SK-MEL-5 (cell line): ENCODE data around the gene RPN2. TPM values are rescaled to one million over a fixed set of nuclear protein-coding genes. Genes with fewer than 3 reads are reported as not detected.
A peak's percentile ranks its signal among the peaks of the same experiment; 100 is the strongest.

Experiments used
- DNase-seq: peaks from one replicate; pipeline ENCODE4 v3.0.0-alpha.2; 2016; ENCODE audit warnings: low read depth, low spot score
- in situ Hi-C: cut with HindIII; loops from 2 replicates; pipeline ENCODE4 v1.10.0; 2016; ENCODE audit warnings: low sequenced_read_pairs, high pct_unique_total_duplicates, low pct_unique_long_range_greater_than_20kb
- total RNA-seq: library from RNA; depleted of rRNA; stranded (reverse); fragments of >200 nt; shearing (Covaris generic); gene quantifications from 2 replicates; pipeline ENCODE4 v1.2.3, GENCODE V29; 2014

RPN2 gene
- total RNA-seq, 1 experiment from 2014 or later = 702 TPM

DNA sequence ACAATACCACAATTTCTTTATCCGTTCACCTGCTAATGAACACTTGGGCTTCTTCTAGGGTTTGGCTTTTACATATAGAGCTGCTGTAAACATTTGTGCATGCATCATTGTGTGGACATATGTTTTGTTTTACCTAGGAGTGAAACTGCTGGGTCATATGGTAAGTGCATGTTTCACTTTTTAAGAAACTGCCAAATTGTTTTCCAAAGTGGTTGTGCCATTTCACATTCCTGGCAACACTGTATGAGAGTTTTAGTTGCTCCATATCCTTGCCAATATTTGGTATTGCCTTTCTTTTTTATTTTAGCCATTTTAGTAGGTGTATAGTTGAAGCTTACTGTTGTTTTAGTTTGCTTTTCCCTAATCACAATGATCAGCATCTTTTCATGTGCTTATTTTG lies 14.1 kb upstream of the RPN2 start:
- in situ Hi-C loops = no loop called here
- DNase-seq = no peak

DNA sequence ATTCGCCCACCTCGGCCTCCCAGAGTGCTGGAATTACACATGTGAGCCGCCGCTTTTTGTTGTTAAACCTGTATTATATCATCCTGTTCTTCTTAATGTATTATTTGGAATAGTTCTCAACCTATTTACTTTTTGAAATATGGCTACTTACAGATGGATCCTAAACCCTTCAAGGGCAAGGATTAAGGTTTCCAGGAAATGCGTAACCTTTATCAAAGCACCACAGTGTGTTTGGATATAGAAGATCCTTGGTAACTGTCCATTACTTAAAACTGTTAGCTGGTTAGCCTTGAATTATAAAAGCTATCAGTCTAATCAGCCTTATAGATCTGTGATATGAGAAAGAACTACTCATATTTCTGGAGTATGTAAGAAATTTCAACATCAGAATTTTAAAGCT lies 12.3 kb upstream of the RPN2 start:
- no peak for DNase-seq
- in situ Hi-C loops = no loop called here

DNA sequence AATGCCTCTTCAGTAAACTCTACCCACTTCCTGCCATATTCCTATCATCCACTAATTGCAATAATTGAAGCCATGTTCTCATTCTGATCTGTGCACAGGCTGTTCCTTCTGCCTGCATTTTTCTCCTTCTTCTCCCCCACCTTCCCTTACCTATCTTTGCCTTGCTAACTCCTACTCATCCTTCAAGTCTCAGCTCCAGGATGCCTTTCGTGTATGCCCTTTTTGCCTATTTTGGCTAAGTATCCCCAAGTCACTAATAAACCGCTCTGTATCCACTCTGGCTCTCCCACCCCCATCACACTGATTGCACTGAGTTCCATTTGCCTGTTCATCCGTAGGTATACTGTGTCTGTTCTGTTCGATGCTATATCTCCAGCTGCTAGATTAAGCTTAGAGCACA lies 6.3 kb upstream of the RPN2 start:
- in situ Hi-C loops = no loop called here

DNA sequence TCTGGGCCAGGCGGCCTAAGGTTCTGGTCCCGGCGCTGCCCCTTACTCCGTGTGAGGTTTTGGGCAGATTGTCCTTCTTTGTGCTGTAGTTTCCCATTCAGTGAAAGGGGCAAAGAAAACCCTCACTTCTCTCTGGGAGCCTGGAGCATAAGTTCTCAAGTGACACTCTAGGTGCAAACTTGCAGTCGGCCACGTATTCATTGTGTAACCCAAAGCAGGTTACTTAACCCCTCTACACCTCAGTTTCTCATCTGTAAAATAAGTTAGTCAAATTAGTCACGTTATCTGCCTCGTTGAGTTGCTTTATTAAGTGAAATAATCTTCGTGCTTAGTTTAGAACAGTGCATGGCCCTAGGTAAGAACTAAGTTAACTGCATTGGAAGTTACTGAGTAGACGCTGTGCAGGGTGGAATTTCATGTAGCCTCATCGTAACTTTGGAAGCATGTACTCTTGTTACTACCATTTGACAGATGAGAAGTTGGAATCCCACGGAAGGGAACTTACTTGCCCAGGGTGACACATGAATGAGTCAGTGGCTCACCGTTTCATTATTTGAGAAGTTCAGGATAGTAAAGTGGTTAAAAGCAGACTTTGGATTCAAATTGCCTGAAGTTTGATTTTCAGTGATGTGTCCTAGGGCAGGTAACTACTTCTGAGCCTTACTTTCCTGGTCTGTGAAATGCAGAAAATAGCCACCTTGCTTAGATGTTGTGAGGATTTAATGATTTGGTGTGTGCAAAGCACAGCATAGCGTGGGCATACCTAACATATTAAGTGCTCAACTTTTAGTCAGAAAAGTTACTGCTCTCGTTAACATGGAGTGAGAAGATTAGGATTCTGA lies 774 bp downstream of the RPN2 start:
- in situ Hi-C loops = no loop called here
- peak; percentile 24 for DNase-seq

More for the DNA sequence above, 6.3 kb upstream of the RPN2 start:
- no peak for DNase-seq

DNA sequence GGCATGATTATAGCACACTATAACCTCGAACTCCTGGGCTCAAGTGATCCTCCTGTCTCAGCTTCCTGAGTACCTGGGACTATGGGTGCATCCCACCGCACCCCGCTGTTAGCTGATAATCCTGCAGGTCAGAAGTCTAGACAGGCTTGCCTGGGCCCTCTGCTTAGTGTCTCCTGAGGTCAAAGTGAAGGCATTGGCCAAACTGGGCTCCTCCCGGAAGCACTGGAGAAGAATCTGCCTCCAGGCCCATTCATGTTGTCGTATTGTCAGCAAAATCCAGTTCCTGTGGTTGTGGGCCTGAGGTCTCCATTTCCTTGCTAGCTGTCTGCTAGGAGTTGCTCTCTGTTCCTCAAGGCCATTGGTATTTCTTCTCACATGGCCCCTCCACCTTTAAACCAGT lies 6.6 kb downstream of the RPN2 start:
- in situ Hi-C loops = no loop called here

DNA sequence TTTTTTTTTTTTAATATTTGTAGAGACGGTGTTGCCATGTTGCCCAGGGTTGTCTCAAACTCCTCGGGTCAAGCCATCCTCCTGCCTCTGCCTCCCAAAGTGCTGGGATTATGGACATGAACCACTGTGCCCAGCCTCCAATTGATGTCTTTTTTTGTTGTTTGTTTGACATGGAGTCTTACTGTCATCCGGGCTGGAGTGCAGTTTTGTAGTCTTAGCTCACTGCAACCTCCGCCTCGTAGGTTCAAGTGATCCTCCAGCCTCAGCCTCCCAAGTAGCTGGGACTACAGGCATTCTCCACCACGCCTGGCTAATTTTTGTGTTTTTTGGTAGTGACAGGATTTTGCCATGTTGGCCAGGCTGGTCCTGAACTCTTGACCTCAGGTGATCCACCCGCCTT lies 9.7 kb downstream of the RPN2 start:
- in situ Hi-C loops = no loop called here
- DNase-seq = no peak

More for the DNA sequence above, 6.6 kb downstream of the RPN2 start:
- no peak for DNase-seq

DNA sequence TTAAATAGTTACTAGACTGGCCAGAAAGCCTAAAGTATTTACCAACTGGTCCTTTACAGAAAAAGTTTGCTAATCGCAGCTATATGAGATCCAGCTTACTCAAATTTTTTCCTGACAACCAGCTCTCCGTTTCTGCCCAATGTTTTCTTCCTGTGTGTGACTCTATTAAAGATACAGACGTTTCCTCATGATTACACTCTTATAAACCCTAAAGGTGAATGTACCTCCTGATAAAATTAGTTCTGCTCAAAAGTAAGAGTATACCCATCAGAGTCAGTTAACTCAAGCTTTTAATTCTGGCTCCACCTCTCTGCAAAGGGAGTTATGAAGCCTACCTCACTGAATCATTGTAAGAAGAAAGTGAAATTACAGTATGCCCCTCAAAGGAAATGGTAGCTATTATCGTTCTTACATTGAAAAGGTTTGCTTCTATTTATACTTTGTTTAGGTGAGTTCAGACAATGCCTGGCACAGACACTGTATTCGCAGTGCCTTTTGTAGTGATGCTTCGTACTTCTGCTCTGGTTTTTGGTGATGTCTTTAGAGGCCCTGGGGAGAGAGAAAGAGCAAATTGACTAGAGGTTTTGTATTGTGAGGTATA lies 10.4 kb downstream of the RPN2 start:
- DNase-seq = no peak
- in situ Hi-C loops = no loop called here

DNA sequence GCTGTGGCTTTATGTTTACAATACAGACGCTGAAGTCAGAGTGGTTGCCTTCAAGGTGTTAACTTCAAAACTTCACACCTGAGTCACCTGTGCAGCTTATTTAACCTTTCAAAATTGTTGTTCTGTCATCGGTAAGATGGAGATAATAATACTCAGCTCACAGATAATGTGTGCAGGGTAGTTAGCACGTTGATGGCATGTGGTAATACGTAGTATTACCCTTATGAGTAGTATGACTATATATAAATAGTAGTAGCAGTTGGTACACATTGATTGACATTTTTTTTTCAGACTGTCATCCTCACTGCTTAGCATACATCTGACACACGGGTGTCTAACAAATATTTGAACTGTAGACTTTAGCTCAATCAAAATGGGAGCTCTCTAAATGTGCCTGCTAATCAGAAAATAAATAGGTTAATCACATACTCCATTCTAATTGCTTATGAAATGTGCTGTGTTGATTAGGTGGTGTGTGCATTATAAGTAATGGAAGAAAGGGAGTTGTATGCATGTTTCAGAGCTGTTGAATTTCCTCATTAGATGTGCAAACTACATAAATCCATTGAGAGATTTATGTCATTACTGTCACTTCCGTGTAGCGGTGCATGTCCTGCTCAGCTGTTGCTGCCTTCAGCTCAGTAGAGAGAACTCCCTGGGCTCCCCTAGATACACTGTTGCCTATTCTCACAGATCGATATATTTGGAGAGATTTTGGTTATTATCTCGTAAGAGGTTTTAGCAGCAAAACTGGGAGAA lies 11.4 kb downstream of the RPN2 start:
- in situ Hi-C loops = no loop called here
- no peak for DNase-seq

DNA sequence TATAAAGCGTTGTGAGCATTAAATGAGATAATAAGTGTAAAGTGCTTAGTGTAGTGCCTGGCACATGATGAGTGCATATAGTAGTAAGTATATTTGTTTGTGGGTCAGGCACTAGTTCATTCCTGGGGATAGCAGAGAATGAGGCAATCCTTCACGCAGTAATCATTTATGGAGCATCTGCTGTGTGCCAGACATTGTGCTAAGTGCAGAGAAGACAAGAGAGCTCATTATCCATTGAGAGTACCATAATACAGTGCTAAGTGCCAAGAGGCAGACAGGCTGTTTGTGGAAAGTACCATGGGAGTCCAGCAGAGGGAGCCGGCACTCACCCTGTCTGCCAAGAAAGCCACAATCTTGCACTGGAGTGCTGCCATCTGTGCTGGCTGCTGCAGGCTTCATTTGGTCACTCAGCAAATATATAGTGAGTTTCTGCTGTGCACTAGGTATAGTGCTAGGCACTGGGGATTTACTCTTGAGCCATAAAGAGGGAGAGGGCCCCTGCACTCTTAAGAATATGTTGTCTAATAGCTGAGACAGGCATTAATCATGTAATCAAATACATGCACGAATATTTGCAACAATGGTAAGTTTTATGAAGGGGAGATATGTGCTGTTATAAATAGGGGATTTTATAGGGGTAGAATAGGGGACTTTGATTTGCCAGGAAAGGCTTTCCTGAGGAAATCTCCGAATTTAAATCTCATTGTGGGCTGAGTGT lies 13.2 kb downstream of the RPN2 start:
- in situ Hi-C loops = no loop called here
- DNase-seq = peak; percentile 98

DNA sequence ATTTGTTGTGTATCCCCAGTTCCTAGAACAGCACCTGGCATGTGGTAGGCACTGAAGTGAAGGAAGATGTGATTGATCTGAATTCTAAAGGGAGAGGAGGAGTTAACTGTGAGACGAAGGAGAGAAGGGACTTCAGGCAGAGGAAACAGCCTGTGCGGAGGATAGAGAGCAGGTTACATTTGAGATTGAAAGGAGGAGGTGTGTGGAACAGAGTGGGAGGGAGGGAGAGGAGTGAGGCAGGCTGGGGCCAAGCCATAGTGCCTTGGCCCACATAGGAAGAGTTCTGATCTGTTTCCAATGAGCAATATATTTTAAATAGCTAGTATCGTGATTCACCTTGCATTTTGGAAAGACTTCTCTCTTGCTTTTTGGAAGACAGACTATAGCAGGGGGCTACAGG lies 14.1 kb downstream of the RPN2 start:
- in situ Hi-C loops = no loop called here

DNA sequence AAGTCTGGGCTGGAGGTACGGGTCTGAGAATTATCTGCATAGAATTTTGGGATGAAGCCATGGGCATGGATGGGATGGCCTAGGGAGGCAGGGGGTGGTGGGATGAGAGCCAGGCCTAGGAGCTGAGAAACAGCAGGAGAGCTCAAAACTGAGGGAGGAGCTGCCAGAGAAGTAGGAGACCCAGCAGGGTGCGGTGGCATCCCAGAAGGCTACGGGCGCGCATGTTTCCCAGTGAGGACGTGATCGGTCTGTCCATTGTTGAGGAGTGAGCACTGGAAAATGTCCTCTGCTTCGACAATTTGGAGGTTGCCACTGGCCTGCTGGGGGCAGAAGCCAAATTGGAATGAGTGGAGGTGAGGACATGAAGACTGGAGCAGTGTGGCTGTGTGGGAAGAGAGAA lies 14.7 kb downstream of the RPN2 start:
- in situ Hi-C loops = no loop called here

More for the DNA sequence above, 14.1 kb downstream of the RPN2 start:
- no peak for DNase-seq

DNA sequence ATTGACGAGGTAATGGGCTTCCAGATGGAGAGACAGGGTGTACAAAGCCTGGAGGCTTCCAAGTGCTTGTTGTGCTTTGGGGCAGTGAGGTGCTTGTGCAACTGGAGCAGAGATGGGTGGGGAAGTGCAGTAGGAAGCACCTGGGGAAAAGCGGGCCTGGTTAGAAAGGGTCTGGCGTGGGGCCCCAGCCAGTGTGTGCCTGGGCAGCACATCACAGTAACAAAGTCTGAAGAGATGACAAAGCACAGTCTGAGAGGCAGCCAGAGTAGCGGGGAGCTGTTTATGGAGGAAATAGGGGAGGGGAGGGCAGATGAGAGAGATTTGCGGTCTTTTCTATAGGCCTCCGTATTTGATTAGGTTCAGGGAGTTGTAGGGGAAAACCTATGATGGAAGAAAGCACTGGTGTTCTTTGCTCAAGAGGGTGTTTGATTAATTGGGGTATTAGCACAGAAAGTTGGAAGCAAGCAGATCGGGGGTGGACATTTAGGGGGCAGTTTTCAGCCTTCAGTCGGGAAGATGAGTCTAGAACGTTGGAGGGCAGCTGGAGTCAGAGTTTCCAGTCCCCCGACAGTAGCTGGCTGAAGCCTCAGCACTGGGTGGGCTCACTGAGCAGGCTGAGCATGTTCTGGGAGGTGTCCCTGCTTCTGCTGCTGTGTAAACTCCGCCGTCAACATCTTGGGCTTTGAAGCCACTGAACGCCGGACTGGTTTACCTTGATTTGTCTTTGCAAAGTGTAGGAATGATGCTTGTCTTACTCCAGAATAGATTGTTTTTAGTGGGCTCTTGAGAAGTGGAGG lies 15.7 kb downstream of the RPN2 start:
- no peak for DNase-seq
- in situ Hi-C loops = no loop called here

More for the DNA sequence above, 14.7 kb downstream of the RPN2 start:
- DNase-seq = no peak

DNA sequence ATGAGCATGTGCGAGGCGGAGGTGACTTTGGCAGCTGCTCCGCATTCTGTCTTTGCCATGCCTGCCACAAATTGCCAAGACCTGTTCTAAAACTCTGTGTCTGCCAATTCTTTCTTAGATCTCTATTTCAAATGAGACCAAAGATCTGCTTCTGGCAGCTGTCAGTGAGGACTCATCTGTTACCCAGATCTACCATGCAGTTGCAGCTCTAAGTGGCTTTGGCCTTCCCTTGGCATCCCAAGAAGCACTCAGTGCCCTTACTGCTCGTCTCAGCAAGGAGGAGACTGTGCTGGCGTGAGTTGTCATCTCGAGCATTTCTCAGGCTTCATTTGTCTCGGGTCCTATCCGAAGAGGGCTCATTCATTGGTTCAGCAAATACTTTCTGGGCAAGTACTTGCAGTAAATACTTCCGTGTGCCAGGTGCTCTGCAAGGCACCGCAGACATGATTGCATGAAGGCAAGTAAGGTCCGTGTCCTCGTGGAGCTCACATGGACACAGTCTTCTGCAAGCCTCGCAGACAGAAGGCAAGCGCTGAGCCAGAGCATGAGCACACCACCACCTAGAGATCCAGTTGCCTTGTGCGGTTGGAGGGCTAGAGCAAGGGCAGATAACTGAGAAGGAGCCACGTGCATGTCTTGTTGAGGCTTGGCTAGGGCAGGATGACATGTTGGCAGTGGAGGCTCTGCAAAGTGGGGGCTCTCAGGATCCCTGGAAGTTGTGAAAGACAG lies 20.0 kb downstream of the RPN2 start:
- in situ Hi-C loops = no loop called here
- no peak for DNase-seq

DNA sequence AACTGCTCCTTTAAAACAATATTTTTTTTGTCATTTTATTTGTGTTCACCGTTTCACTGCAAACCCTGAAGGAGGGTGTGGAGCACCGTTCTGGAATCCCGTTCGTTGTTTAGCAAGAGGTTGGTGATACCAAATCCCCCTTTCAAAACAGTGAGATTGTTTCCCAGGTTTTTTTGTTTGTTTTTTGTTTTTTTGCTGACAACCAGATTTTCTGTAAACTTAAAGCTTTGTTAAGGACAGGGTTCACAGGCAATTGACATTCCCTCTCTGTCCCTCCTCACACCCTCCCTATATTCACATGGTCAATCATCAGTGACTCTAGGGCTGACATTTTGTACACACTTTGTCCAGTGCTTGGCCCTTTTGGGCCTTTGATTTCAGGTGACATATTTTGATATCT lies 21.2 kb downstream of the RPN2 start:
- in situ Hi-C loops = no loop called here
- no peak for DNase-seq

DNA sequence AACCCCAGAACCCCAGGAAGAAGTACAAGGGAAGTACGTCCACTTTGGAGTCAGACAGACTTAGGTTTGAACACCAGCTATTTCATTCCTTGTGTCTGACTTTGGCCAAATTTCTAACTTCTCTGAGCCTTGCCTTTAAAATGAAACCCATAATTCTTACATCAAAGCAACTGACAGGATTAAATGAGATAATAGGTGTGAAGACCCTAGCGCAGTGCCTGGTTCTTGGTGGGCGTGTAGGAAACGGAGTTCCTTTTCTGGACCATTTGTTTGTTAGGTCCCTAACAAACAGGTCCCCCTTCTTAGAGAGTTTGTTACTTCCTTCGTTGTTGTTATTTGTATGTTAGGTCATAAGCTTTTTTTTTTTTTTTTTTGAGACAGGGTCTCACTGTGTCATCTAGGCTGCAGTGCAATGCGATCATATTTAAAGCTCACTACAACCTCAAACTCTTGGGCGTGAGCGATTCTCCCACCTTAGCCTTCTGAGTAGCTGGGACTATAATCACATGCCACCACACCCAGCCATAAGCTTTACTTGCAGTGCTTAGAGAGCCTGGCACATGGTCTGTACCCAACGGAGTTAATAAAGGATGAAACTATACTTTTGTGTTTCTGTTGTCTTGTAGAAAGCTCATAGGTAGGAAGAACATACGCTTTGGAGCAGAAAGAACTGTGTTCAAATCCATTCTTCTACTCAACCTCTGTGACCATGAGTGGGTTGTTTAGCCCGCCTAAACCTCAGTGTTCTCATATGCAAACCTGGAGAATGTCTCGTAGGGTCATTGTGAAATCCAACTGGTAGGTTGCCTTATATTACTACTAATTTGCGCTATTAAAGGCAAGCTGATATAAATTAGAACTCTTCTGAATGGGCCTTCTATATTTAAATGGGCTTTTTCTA lies 22.0 kb downstream of the RPN2 start:
- no peak for DNase-seq
- in situ Hi-C loops = no loop called here

DNA sequence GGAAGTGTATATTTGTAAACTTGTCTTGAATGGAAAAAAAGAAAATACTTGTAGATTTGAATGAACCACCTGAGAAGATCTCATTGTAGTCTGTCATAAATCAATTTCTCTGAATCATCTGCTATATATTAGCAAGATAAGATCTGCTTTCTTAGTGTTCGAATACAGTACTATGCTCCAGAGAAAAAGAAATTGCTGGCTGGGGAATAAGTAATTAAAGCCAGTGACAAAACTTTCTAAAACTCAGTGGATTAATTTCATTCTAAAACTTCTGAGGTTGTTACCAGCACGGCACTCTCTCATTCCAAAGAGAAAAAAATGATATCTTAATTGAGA lies 22.7 kb downstream of the RPN2 start:
- DNase-seq = no peak
- in situ Hi-C loops = no loop called here
